Chondrocyte (in vitro differentiated cells): ENCODE data around the gene ACAD10. TPM values are rescaled to one million over a fixed set of nuclear protein-coding genes. Genes with fewer than 3 reads are reported as not detected.

Experiments used
- DNase-seq: peaks from one replicate; pipeline ENCODE4 v3.0.0; 2021; ENCODE audit warnings: mixed read lengths, low spot score
- H3K27ac Mint-ChIP-seq: one replicate; pipeline ENCODE4 v1.8.0; 2021; ENCODE audit warnings: mild to moderate bottlenecking, moderate library complexity, mixed read lengths; ENCODE audit not compliant: unreplicated experiment
- H3K27me3 Mint-ChIP-seq: 2 replicates; pipeline ENCODE4 v1.8.0; 2021; ENCODE audit warnings: low read depth, mixed read lengths
- H3K36me3 Mint-ChIP-seq: 2 replicates; pipeline ENCODE4 v1.8.0; 2021; ENCODE audit warnings: low read depth, mixed read lengths
- H3K4me1 Mint-ChIP-seq: 2 replicates; pipeline ENCODE4 v1.8.0; 2021; ENCODE audit warnings: low read depth, mild to moderate bottlenecking, mixed read lengths
- H3K4me3 Mint-ChIP-seq: one replicate; pipeline ENCODE4 v1.8.0; 2021; ENCODE audit warnings: mild to moderate bottlenecking, moderate library complexity, mixed read lengths; ENCODE audit not compliant: unreplicated experiment
- H3K9me3 Mint-ChIP-seq: 2 replicates; pipeline ENCODE4 v1.8.0; 2021; ENCODE audit warnings: low read depth, mixed read lengths
- CTCF ChIP-seq: fragments of 200-600 bp; sonication (generic); IDR thresholded peaks from 2 replicates; pipeline ENCODE4 v1.5.0; 2021; ENCODE audit warnings: antibody characterized with exemption, mild to moderate bottlenecking, moderate library complexity
- total RNA-seq: library from RNA; stranded (reverse); gene quantifications from 3 replicates; pipeline ENCODE4 v1.2.1, GENCODE V29; 2021

Gene ACAD10
- total RNA-seq, 1 donor from 2014 or later = 13.0 TPM

DNA sequence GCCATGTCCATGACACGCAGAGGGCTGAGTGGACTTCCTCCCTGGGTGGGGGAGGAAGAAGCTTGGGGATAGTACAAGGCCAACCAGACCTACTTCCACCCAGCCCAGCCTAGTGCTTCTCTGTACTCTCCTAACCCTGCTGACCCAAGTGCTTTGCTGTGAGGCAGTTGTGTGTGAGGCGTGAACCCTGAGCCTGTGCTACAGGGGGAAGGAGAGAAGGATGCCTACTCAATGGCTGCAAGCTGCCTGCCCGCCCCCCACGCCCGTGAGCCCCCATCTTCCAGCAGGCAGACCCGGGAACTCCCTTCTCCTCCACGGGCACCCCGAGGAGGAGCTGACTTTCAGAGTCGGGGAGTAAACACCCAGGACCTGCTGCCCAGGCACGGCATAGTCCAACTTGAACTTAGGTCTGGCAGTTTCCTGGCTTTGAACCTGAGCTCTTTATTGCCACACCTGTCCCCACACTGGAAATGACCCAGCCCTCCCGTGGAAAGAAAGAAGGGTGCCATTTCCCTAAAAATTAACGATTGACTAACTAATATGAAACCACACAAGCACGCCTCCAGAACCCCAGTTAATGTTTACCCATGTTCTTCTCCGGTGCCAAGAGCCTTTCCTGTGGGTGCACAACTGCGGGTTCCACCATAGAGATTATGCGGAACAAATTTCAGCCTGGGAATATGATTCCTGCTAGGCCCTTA is 91.6 kb downstream of the ACAD10 start:
- H3K4me3 Mint-ChIP-seq = no peak overlapping the region
- no peaks in the 10 kb centered on the region for H3K9me3 Mint-ChIP-seq
- peaks cover 11% of the 10 kb centered on the region for H3K36me3 Mint-ChIP-seq
- H3K4me1 Mint-ChIP-seq = peaks cover 24% of the 10 kb centered on the region
- H3K27ac Mint-ChIP-seq = peak overlapping the region; percentile 8
- TF ChIP-seq CTCF = no peak
- H3K27me3 Mint-ChIP-seq = no peaks in the 10 kb centered on the region
- DNase-seq = no peak

DNA sequence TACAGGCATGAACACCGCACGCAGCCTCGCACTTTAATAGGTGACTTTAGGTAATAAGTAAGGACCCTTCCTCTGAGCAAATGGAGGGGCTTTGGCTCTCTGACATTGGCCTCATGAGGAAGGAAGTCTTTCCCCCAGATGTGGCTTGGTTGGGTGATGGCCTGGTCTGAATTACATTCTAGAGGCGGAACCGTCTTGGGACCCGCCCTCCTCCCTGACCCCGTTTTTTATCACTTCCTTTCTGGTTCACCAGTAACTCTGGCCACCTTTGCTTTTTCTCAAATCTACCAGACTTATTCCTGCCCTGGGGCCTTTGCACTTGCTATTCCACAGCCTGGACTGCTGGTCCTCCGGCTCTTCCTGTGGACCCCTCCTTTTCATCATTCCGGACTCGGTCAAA is 94.3 kb downstream of the ACAD10 start:
- no peak overlapping the region for H3K4me3 Mint-ChIP-seq
- no peak for TF ChIP-seq CTCF
- H3K27ac Mint-ChIP-seq = no peak overlapping the region
- peaks cover 18% of the 10 kb centered on the region for H3K36me3 Mint-ChIP-seq
- H3K27me3 Mint-ChIP-seq = no peaks in the 10 kb centered on the region
- no peaks in the 10 kb centered on the region for H3K9me3 Mint-ChIP-seq
- H3K4me1 Mint-ChIP-seq = peaks cover 17% of the 10 kb centered on the region
- no peak for DNase-seq

- Mint-ChIP-seq H3K4me3 (no peak overlapping the region), H3K9me3 (no peaks in the 10 kb centered on the region), H3K27me3 (no peaks in the 10 kb centered on the region), H3K27ac (no peak overlapping the region), H3K36me3 (peaks cover 23% of the 10 kb centered on the region), H3K4me1 (peaks cover 12% of the 10 kb centered on the region)
- DNase-seq = no peak
- no peak for TF ChIP-seq CTCF
Observed at GRCh38 chr12:111780615-111781014, 94.8 kb downstream of the ACAD10 start.

DNA sequence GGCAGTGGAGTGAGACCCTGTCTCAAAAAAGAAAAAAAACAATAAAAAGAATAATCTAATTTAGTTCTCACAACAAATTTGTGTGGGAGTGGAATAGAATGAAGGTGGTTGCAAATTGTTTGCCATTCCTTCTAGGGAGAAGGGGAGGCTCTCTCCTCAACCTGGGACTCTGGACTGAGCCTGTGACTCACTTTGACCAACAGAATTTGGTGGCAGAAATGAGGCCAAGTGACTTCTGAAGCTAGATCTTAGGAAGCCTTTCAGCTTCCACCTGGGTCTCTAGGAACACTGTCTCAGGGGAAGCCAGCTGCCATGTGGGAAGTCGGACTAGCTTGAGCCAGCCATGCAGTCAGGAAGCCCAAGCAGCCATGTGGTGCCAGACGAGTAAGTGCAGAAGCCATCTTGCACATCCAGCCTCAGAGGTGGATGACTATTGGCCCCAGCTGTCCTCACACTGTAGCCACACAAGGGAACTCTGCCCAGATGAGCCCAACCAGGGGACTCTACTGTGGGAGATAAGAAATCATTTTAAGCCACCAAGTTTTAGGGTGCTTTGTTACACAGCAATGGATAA is 95.3 kb downstream of the ACAD10 start:
- Mint-ChIP-seq H3K4me3 (no peak overlapping the region), H3K9me3 (no peaks in the 10 kb centered on the region), H3K27me3 (no peaks in the 10 kb centered on the region), H3K36me3 (peaks cover 26% of the 10 kb centered on the region), H3K4me1 (peaks cover 7% of the 10 kb centered on the region), H3K27ac (no peak overlapping the region)
- DNase-seq = no peak
- TF ChIP-seq CTCF = no peak

DNA sequence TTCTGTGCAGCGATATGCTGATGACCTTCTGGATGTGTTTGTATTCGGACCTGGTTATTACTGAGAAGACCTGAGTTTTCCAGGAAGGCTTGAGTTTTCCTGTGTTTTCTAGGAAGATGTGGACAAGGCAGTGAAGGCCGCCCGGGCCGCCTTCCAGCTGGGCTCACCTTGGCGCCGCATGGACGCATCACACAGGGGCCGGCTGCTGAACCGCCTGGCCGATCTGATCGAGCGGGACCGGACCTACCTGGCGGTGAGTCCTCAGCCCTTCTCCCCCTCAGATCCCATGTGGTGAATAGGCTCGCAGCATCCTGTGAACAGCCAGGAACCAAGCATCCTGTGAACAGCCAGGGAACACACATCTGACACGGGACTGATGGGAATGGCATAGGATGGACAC is 97.2 kb downstream of the ACAD10 start:
- TF ChIP-seq CTCF = no peak
- no peaks in the 10 kb centered on the region for H3K9me3 Mint-ChIP-seq

More for the DNA sequence above, 97.2 kb downstream of the ACAD10 start:
- no peak for DNase-seq
- Mint-ChIP-seq H3K27ac (no peak overlapping the region), H3K36me3 (peaks cover 29% of the 10 kb centered on the region), H3K4me3 (no peak overlapping the region), H3K27me3 (no peaks in the 10 kb centered on the region), H3K4me1 (peaks cover 2% of the 10 kb centered on the region)
